ENCODE data around the gene SMYD3. TPM values are rescaled to one million over a fixed set of nuclear protein-coding genes. Genes with fewer than 3 reads are reported as not detected.

The SMYD3 gene
- total and polyA plus RNA-seq, 10 of the 15 experiments (the other 5 are each of a cell fraction or from before 2014, with no cell fraction given) = 18.3 to 54.0 (median 24.8) TPM

DNA sequence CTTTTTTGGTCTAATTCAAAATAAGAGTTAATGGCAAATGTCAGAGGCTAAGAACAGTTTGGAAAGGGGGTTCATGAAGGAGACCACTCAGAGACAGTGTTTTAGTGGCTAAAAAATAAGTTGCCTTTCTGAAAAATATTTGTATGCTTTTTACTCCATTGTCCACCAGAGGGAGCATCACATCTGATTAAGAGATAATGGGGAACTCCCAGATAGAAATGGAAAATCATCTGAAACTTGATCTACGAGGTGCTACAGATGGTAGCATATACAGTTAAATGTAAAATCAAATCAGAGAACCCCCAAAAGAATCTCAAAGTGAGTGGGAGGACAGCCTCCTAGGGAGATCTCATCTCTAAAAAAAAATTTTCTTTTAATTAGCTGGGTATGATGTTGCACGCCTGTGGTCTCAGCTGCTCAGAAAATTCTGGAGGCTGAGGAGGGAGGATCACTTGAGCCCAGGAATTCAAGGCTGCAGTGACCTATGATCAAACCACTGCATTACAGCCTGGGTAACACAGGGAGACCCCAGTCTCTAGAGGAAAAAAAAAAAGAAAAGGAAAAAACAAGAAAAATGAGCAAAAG, 9.7 kb downstream of the SMYD3 start (continued):
- TF ChIP-seq, protein P1, sequence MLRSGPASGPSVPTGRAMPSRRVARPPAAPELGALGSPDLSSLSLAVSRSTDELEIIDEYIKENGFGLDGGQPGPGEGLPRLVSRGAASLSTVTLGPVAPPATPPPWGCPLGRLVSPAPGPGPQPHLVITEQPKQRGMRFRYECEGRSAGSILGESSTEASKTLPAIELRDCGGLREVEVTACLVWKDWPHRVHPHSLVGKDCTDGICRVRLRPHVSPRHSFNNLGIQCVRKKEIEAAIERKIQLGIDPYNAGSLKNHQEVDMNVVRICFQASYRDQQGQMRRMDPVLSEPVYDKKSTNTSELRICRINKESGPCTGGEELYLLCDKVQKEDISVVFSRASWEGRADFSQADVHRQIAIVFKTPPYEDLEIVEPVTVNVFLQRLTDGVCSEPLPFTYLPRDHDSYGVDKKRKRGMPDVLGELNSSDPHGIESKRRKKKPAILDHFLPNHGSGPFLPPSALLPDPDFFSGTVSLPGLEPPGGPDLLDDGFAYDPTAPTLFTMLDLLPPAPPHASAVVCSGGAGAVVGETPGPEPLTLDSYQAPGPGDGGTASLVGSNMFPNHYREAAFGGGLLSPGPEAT (IDR thresholded peaks at IDR 0.05; ENCODE audit: low read depth) = no peak
- TF ChIP-seq, protein P2, sequence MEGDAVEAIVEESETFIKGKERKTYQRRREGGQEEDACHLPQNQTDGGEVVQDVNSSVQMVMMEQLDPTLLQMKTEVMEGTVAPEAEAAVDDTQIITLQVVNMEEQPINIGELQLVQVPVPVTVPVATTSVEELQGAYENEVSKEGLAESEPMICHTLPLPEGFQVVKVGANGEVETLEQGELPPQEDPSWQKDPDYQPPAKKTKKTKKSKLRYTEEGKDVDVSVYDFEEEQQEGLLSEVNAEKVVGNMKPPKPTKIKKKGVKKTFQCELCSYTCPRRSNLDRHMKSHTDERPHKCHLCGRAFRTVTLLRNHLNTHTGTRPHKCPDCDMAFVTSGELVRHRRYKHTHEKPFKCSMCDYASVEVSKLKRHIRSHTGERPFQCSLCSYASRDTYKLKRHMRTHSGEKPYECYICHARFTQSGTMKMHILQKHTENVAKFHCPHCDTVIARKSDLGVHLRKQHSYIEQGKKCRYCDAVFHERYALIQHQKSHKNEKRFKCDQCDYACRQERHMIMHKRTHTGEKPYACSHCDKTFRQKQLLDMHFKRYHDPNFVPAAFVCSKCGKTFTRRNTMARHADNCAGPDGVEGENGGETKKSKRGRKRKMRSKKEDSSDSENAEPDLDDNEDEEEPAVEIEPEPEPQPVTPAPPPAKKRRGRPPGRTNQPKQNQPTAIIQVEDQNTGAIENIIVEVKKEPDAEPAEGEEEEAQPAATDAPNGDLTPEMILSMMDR (IDR thresholded peaks at IDR 0.05 in 2 of 3, conservative IDR thresholded peaks at IDR 0.05 in 1 of 3; ENCODE audit: control insufficient read depth in 2 of 3, extremely low read depth in 1 of 3, insufficient read depth in 1 of 3, low read depth in 3 of 3, low read length in 3 of 3) = peak; percentile 52 to 78 (median 57); a peak in 5 of 6 replicates
- TF ChIP-seq SMC3 (IDR thresholded peaks at IDR 0.05; ENCODE audit: borderline replicate concordance, low read length) = peak; percentile 85

DNA sequence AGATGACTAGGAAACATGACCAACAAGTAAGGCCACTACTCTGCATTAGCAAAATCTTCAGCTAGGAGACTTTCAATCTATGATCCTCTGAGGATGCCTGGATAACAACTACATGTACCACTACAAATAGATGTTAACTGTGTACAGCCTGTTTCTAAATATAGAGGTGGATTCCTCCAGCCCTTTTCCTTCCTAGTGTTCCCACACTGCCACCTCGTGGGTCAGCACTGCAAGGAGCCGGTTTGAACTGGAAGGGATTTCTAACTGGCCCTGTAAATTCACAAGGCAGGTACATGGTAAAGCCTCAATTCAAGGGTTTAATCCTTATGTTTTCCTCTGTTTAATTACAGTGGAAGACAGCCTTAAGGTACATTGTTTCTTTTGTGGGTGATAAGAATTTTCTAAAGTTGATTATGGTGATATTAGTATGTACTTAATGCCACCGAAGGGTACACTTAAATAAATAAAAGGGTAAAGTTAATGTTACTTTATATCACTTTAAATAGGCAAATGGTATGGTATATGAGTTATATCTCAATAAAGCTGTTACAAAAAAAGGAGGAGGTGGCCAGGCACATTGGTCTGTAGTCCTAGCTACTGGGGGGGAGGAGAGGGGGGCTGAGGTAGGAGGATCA, 14.4 kb downstream of the SMYD3 start:
- no peak overlapping the region for H3K4me2 ChIP-seq (ENCODE audit: control insufficient read depth, insufficient read depth)
- no peaks in the 10 kb centered on the region for H3K9me3 ChIP-seq (replicated peaks; ENCODE audit: control insufficient read depth, insufficient read depth, low read length)
- H4K20me1 ChIP-seq (ENCODE audit: control insufficient read depth, insufficient read depth) = no peaks in the 10 kb centered on the region
- ATAC-seq (peak; percentile 84), DNase-seq (ENCODE audit: low read depth, low spot score) (no peak), FAIRE-seq (no peak)
- ChIA-PET RAD21 (ENCODE audit: unreplicated experiment) (no interaction called here), POLR2A (no interaction called here), SMC1A (ENCODE audit: uncharacterized antibody, unreplicated experiment) (interaction anchor here (0.7 to 1.9 kb wide), 4 partner anchors 11 to 1347 kb away, joined by 3 to 5 read pairs (median 3); no protein-coding TSS in a partner anchor), CTCF (interaction anchor here (0.6 to 1.9 kb wide), 12 partner anchors 10 to 1340 kb away, joined by 3 to 13 read pairs (median 3); partner anchors contain the start of gene SMYD3)
- H3K9ac ChIP-seq (ENCODE audit: control insufficient read depth, insufficient read depth, low read length) = no peak overlapping the region
- 51% methylated on average over 3 of the region's 3 CpGs for WGBS (ENCODE audit: insufficient coverage, insufficient replicate concordance, low lambda C conversion rate, missing lambda C conversion rate)
- in situ Hi-C loops (cut with MboI) (no loop called here), intact Hi-C loops (cut with micrococcal nuclease; ENCODE audit: unreplicated experiment) (loop anchor here (1.0 to 2.0 kb wide), 2 partner anchors 480 to 1340 kb away; no protein-coding TSS in a partner anchor)
- H2AFZ ChIP-seq (ENCODE audit: control insufficient read depth, low read depth, low read length) = no peak overlapping the region
- BruUV-seq (replicated peaks) = no TSS peak
- H3K36me3 ChIP-seq (ENCODE audit: control insufficient read depth in 2 of 2, insufficient read depth in 2 of 2, low read length in 1 of 2) = no peaks in the 10 kb centered on the region
- no peak overlapping the region for H3K4me3 ChIP-seq
- H3K4me1 ChIP-seq (ENCODE audit: control insufficient read depth, insufficient read depth, low read length) = no peaks in the 10 kb centered on the region; the same call in 1 of the 2 replicates
- no peaks in the 10 kb centered on the region for H3K27me3 ChIP-seq (replicated peaks in 1 of 2; ENCODE audit: control insufficient read depth in 2 of 2, insufficient read depth in 2 of 2, low read length in 1 of 2)
- no peaks in the 10 kb centered on the region; the same call in none of the 2 replicates for H3K79me2 ChIP-seq (ENCODE audit: control insufficient read depth, insufficient read depth, low read length)
- no peak overlapping the region for H3K27ac ChIP-seq (ENCODE audit: control insufficient read depth, insufficient read depth)
- peak; percentile 49; the same call in 1 of the 2 replicates for TF ChIP-seq SMC3 (IDR thresholded peaks at IDR 0.05; ENCODE audit: borderline replicate concordance, low read length)
- no peak for TF ChIP-seq YY1 (IDR thresholded peaks at IDR 0.05; ENCODE audit: low read depth, low read length)
- TF ChIP-seq, protein P3, sequence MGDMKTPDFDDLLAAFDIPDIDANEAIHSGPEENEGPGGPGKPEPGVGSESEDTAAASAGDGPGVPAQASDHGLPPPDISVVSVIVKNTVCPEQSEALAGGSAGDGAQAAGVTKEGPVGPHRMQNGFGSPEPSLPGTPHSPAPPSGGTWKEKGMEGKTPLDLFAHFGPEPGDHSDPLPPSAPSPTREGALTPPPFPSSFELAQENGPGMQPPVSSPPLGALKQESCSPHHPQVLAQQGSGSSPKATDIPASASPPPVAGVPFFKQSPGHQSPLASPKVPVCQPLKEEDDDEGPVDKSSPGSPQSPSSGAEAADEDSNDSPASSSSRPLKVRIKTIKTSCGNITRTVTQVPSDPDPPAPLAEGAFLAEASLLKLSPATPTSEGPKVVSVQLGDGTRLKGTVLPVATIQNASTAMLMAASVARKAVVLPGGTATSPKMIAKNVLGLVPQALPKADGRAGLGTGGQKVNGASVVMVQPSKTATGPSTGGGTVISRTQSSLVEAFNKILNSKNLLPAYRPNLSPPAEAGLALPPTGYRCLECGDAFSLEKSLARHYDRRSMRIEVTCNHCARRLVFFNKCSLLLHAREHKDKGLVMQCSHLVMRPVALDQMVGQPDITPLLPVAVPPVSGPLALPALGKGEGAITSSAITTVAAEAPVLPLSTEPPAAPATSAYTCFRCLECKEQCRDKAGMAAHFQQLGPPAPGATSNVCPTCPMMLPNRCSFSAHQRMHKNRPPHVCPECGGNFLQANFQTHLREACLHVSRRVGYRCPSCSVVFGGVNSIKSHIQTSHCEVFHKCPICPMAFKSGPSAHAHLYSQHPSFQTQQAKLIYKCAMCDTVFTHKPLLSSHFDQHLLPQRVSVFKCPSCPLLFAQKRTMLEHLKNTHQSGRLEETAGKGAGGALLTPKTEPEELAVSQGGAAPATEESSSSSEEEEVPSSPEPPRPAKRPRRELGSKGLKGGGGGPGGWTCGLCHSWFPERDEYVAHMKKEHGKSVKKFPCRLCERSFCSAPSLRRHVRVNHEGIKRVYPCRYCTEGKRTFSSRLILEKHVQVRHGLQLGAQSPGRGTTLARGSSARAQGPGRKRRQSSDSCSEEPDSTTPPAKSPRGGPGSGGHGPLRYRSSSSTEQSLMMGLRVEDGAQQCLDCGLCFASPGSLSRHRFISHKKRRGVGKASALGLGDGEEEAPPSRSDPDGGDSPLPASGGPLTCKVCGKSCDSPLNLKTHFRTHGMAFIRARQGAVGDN (IDR thresholded peaks at IDR 0.05) = no peak
- TF ChIP-seq ESRRA (IDR thresholded peaks at IDR 0.05; ENCODE audit: low read length) = no peak
- no peak for TF ChIP-seq POLR2AphosphoS5 (IDR thresholded peaks at IDR 0.05; ENCODE audit: low read length)
- no peak for TF ChIP-seq MTA2 (IDR thresholded peaks at IDR 0.05; ENCODE audit: low read depth)
- TF ChIP-seq, protein P2 (IDR thresholded peaks at IDR 0.05 in 2 of 3, conservative IDR thresholded peaks at IDR 0.05 in 1 of 3; ENCODE audit: control insufficient read depth in 2 of 3, extremely low read depth in 1 of 3, insufficient read depth in 1 of 3, low read depth in 3 of 3, low read length in 3 of 3) = peak; percentile 66 to 79 (median 74)
- TF ChIP-seq TAF1 (IDR thresholded peaks at IDR 0.05; ENCODE audit: borderline replicate concordance, low read depth, low read length) = no peak
